ENCODE results near the gene PDE11A.

GRCh38 chr2:177889818-177890460, 182.6 kb downstream of the PDE11A start:
- no peak for TF ChIP-seq FOXP2 (optimal IDR thresholded peaks at IDR 0.05; ENCODE audit: borderline replicate concordance, extremely low read depth, extremely low read length, insufficient read depth)
- no peak for TF ChIP-seq POLR2AphosphoS5 (IDR thresholded peaks at IDR 0.05; ENCODE audit: low read depth, low read length)
- TF ChIP-seq, protein P1, sequence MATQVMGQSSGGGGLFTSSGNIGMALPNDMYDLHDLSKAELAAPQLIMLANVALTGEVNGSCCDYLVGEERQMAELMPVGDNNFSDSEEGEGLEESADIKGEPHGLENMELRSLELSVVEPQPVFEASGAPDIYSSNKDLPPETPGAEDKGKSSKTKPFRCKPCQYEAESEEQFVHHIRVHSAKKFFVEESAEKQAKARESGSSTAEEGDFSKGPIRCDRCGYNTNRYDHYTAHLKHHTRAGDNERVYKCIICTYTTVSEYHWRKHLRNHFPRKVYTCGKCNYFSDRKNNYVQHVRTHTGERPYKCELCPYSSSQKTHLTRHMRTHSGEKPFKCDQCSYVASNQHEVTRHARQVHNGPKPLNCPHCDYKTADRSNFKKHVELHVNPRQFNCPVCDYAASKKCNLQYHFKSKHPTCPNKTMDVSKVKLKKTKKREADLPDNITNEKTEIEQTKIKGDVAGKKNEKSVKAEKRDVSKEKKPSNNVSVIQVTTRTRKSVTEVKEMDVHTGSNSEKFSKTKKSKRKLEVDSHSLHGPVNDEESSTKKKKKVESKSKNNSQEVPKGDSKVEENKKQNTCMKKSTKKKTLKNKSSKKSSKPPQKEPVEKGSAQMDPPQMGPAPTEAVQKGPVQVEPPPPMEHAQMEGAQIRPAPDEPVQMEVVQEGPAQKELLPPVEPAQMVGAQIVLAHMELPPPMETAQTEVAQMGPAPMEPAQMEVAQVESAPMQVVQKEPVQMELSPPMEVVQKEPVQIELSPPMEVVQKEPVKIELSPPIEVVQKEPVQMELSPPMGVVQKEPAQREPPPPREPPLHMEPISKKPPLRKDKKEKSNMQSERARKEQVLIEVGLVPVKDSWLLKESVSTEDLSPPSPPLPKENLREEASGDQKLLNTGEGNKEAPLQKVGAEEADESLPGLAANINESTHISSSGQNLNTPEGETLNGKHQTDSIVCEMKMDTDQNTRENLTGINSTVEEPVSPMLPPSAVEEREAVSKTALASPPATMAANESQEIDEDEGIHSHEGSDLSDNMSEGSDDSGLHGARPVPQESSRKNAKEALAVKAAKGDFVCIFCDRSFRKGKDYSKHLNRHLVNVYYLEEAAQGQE (IDR thresholded peaks at IDR 0.05; ENCODE audit: insufficient read depth in 1 of 2, low read depth in 2 of 2, low read length in 2 of 2) = no peak
- no peak for TF ChIP-seq TAF1 (IDR thresholded peaks at IDR 0.05; ENCODE audit: borderline replicate concordance, insufficient read depth, low read length)
- TF ChIP-seq SIN3A (IDR thresholded peaks at IDR 0.05; ENCODE audit: borderline replicate concordance, insufficient read depth, low read length) = no peak
